ENCODE data around the gene FRMD4A. TPM values are rescaled to one million over a fixed set of nuclear protein-coding genes. Genes with fewer than 3 reads are reported as not detected.
A peak's percentile ranks its signal among the peaks of the same experiment; 100 is the strongest.

FRMD4A gene
- total and polyA plus RNA-seq, 2 of the 4 experiments (the other 2 are of a cell fraction), result 30.3 to 68.8 TPM

- Histone ChIP-seq H3K36me3 (ENCODE audit: control insufficient read depth, insufficient read depth, low read length) (no peaks in the 10 kb centered on the region), H2AK5ac (ENCODE audit: low read depth, low read length) (no peak overlapping the region), H3K4me2 (ENCODE audit: low read depth, low read length) (peak overlapping the region; percentile 39), H3K4me1 (ENCODE audit: control insufficient read depth, insufficient read depth, low read length) (peaks cover 6% of the 10 kb centered on the region), H2AFZ (replicated peaks; ENCODE audit: low read length, poor library complexity) (no peak overlapping the region), H4K8ac (ENCODE audit: low read depth in 2 of 2, low read length in 2 of 2) (peak overlapping the region in 1 of 2 experiments; percentile 58; a peak in 1 of 4 replicates), H3K14ac (replicated peaks; ENCODE audit: low read depth, low read length) (no peak overlapping the region), H3K27ac (ENCODE audit: insufficient read depth, low read length) (peak overlapping the region; percentile 29; the same call in 1 of the 2 replicates), H4K20me1 (ENCODE audit: insufficient read depth, low read length) (no peaks in the 10 kb centered on the region; the same call in 1 of the 2 replicates), H4K5ac (ENCODE audit: low read depth, low read length) (no peak overlapping the region), H3K23ac (ENCODE audit: low read depth, low read length) (no peak overlapping the region), H2BK5ac (ENCODE audit: low read depth, low read length, poor library complexity, severe bottlenecking) (no peak overlapping the region), H3K9ac (ENCODE audit: low read depth, low read length) (no peak overlapping the region; the same call in 1 of the 2 replicates), H3K4me3 (ENCODE audit: insufficient read depth, low read depth, low read length) (no peak overlapping the region), H3K9me1 (ENCODE audit: insufficient read depth, low read length) (peaks cover 3% of the 10 kb centered on the region; the same call in 1 of the 2 replicates), H2BK15ac (ENCODE audit: low read depth, low read length) (no peak overlapping the region), H2BK120ac (ENCODE audit: low read depth, low read length) (no peak overlapping the region), H3K4ac (ENCODE audit: low read depth, low read length) (no peak overlapping the region), H3K18ac (ENCODE audit: low read depth, low read length) (peak overlapping the region; percentile 18; the same call in 1 of the 2 replicates), H3K79me1 (ENCODE audit: low read depth in 1 of 2, low read length in 2 of 2) (0 out of 4 replicates have a peak, but pooled peaks cover 2 to 5% of the 10 kb centered on the region in 2 experiments), H2AK9ac (replicated peaks; ENCODE audit: low read depth, low read length, poor library complexity) (no peak overlapping the region), H3K56ac (ENCODE audit: extremely low read depth, insufficient read depth, low read length) (no peak overlapping the region), H2BK20ac (ENCODE audit: low read depth, low read length) (no peak overlapping the region), H3K9me3 (ENCODE audit: control insufficient read depth, insufficient read depth, low read length) (0 out of 2 replicates have a peak, but pooled peaks cover 2% of the 10 kb centered on the region), H3K27me3 (ENCODE audit: control insufficient read depth, insufficient read depth, low read length) (no peaks in the 10 kb centered on the region), H4K91ac (ENCODE audit: insufficient read depth, low read depth, low read length) (no peak overlapping the region)
- CTCF ChIA-PET, result no interaction called here
- in situ Hi-C loops (cut with MboI; ENCODE audit: low sequenced_read_pairs) (no loop called here), intact Hi-C loops (cut with micrococcal nuclease) (no loop called here), dilution Hi-C loops (cut with HindIII; ENCODE audit: low sequenced_read_pairs, unreplicated experiment) (no loop called here)
- no TSS peak for BruUV-seq (replicated peaks)
- DNase-seq (no peak), ATAC-seq (ENCODE audit: low read depth) (peak; percentile 35)
- no peak for TF ChIP-seq RFX5 (IDR thresholded peaks at IDR 0.05; ENCODE audit: low read depth, low read length)
- TF ChIP-seq, protein P1, sequence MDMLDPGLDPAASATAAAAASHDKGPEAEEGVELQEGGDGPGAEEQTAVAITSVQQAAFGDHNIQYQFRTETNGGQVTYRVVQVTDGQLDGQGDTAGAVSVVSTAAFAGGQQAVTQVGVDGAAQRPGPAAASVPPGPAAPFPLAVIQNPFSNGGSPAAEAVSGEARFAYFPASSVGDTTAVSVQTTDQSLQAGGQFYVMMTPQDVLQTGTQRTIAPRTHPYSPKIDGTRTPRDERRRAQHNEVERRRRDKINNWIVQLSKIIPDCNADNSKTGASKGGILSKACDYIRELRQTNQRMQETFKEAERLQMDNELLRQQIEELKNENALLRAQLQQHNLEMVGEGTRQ (IDR thresholded peaks at IDR 0.05; ENCODE audit: low read depth, low read length), result peak; percentile 28; the same call in 1 of the 2 replicates
- POLR2A ChIA-PET (ENCODE audit: unreplicated experiment), result no interaction called here
- no CpG with 5 or more reads among the region's 2 CpGs for WGBS, 2 experiments (ENCODE audit: extremely low coverage in 2 of 2, insufficient read length in 1 of 2)
Measured at GRCh38 chr10:13911821-13912520, 418.8 kb downstream of the FRMD4A start.

Data from IMR-90 (cell line).